Activated CD4-positive, alpha-beta T cell treated with anti-CD3 and anti-CD28 coated beads, Interleukin-2, amount 10 ng/mL, durations not matched to agents 24 days and 14 days (primary cell): Measurements from ENCODE around the gene KIAA0513. TPM values are rescaled to one million over a fixed set of nuclear protein-coding genes. Genes with fewer than 3 reads are reported as not detected.
A peak's percentile ranks its signal among the peaks of the same experiment; 100 is the strongest.
"Not testable (repeated sequence)": the region's sequence is repeated elsewhere in the genome, so short reads cannot be mapped to it uniquely, and the experiment has no call there.

Experiments
- DNase-seq: peaks from one replicate; pipeline ENCODE4 v3.0.0; 2022
- H3K27ac Mint-ChIP-seq: one replicate; pipeline ENCODE4 v1.8.0; 2022; ENCODE audit warnings: mild to moderate bottlenecking, mixed read lengths
- H3K27me3 Mint-ChIP-seq: one replicate; pipeline ENCODE4 v1.8.0; 2022; ENCODE audit warnings: mixed read lengths
- H3K36me3 Mint-ChIP-seq: one replicate; pipeline ENCODE4 v1.8.0; 2022; ENCODE audit warnings: low read depth, mild to moderate bottlenecking, mixed read lengths
- H3K4me1 Mint-ChIP-seq: one replicate; pipeline ENCODE4 v1.8.0; 2021; ENCODE audit warnings: mixed read lengths
- H3K4me3 Mint-ChIP-seq: one replicate; pipeline ENCODE4 v1.8.0; 2022; ENCODE audit warnings: mild to moderate bottlenecking, moderate library complexity, mixed read lengths
- H3K9me3 Mint-ChIP-seq: one replicate; pipeline ENCODE4 v1.8.0; 2021; ENCODE audit warnings: mixed read lengths
- intact Hi-C: fragments of 100-400 bp; cut with micrococcal nuclease; formaldehyde crosslinking; loops from one replicate; pipeline ENCODE4 v1.15.1; 2023
- total RNA-seq: library from RNA; stranded (reverse); gene quantifications from 2 replicates; pipeline ENCODE4 v1.2.3, GENCODE V29; 2022

Gene KIAA0513
- total RNA-seq, 1 donor from 2014 or later, result 12.1 TPM

DNA sequence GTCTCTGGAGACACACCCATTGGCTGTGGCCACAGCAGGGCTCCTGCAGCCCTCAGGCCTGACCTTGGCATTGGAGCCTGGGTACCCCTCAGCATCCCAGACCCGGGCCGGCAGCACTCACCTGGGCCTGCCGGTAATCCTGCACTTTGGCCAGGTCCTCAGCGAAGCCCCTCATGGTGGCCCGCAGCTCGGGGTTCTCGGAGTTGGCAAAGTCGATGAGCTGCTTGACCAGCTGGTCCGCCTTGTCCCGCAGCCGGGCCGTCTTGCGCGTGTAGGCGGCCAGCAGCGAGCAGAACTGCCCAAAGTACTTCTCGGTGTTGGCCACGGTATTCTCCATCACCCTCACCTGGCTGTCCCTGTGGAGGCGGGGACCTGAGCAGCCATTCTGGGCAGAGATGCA is 82.5 kb downstream of the KIAA0513 start:
- DNase-seq, result no peak
- H3K9me3 Mint-ChIP-seq, result no peaks in the 10 kb centered on the region
- H3K27me3 Mint-ChIP-seq, result no peaks in the 10 kb centered on the region
- no peak overlapping the region for H3K27ac Mint-ChIP-seq
- H3K4me1 Mint-ChIP-seq, result peaks cover 5% of the 10 kb centered on the region
- no peak overlapping the region for H3K4me3 Mint-ChIP-seq
- no peaks in the 10 kb centered on the region for H3K36me3 Mint-ChIP-seq
- intact Hi-C loops, result loop anchor here (10.0 kb wide), 1 partner anchor 135 kb away; no protein-coding TSS in a partner anchor

DNA sequence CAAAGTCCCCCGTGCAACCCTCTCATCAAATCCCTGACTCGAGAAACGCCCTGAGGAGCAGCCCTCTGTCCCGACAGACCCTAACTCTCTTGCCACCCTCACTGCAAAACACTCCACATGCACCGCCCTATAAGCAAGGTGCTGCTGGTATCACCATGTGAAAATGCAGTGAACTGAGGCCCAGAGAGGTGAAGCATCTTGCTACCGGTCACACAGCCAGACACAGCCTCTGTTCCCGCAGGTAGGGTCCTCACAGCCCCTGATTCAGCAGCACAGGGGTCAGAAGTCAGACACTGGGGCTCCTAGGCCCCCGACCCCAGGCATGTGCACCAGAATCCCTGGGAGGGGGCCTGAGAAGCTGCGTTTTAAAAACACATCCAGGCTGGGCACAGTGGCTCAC is 83.6 kb downstream of the KIAA0513 start:
- no peak for DNase-seq
- intact Hi-C loops, result loop anchor here (10.0 kb wide), 1 partner anchor 134 kb away; no protein-coding TSS in a partner anchor
- peaks cover 6% of the 10 kb centered on the region for H3K4me1 Mint-ChIP-seq
- no peak overlapping the region for H3K27ac Mint-ChIP-seq
- H3K27me3 Mint-ChIP-seq, result no peaks in the 10 kb centered on the region
- H3K36me3 Mint-ChIP-seq, result no peaks in the 10 kb centered on the region
- no peak overlapping the region for H3K4me3 Mint-ChIP-seq
- H3K9me3 Mint-ChIP-seq, result no peaks in the 10 kb centered on the region

DNA sequence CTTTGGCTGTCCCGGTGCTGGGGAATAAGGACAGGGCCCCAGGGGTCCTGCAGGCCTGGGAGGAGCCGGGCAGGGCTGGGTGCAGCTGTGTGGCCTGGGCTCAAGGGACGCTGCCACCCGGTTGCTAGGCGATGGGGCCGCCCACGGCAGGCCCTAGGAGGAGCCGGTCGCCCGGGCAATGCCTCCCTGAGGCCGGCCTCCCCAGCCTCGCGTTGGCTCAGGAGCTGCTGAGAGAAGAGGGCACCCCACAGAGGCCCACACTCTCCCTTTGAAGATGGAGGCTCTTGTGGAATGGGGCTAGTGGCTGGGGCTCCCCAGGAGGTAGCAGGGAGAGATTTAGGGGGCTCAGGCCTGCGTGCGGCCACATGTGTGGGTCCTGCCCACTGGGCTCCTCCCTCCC is 84.8 kb downstream of the KIAA0513 start, which contains the start of gene CIBAR2:
CIBAR2 (minus strand) TSS at position 109 of the 400 bp plus-strand sequence. CDS start 120 bp downstream, outside the sequence.
- H3K27ac Mint-ChIP-seq, result no peak within 1 kb of the TSS
- DNase-seq, result no peak
- H3K27me3 Mint-ChIP-seq, result no peaks in the 10 kb centered on the region
- intact Hi-C loops, result loop anchor here (10.0 kb wide), 1 partner anchor 132 kb away; no protein-coding TSS in a partner anchor
- H3K36me3 Mint-ChIP-seq, result no peaks in the 10 kb centered on the region
- peaks cover 6% of the 10 kb centered on the region for H3K4me1 Mint-ChIP-seq
- no peaks in the 10 kb centered on the region for H3K9me3 Mint-ChIP-seq
- H3K4me3 Mint-ChIP-seq, result no peak within 1 kb of the TSS

DNA sequence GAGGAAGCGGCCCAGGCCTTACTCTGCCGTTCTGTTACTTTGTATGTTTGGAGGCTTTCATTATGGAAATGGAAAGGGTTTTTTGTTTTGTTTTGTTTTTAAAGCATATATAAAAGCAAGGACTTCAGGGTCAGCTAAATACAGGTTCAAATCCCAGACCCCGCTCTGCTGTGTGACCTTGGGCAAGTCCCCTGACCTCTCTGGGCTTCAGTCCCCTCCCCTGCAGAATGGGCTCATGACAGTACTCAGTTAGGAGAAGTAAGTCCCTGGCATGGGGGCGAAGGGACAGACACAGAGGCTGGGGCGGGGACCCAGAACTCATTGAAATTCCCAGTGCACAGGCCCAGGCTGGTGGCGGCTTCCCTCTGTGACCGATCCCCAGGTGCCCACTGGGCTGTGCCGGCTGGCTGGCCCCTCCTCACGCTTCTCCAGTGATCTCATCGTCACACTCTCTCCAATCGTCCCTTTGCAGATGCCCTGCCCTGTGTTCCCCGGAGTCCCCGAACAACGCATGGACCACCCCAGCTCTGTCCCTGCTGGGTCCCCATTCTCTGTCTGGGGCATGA is 85.7 kb downstream of the KIAA0513 start:
- no peak overlapping the region for H3K27ac Mint-ChIP-seq
- DNase-seq, result no peak
- no peaks in the 10 kb centered on the region for H3K9me3 Mint-ChIP-seq
- no peak overlapping the region for H3K4me3 Mint-ChIP-seq
- intact Hi-C loops, result loop anchor here (10.0 kb wide), 1 partner anchor 132 kb away; no protein-coding TSS in a partner anchor
- no peaks in the 10 kb centered on the region for H3K27me3 Mint-ChIP-seq
- H3K4me1 Mint-ChIP-seq, result peaks cover 6% of the 10 kb centered on the region
- no peaks in the 10 kb centered on the region for H3K36me3 Mint-ChIP-seq

DNA sequence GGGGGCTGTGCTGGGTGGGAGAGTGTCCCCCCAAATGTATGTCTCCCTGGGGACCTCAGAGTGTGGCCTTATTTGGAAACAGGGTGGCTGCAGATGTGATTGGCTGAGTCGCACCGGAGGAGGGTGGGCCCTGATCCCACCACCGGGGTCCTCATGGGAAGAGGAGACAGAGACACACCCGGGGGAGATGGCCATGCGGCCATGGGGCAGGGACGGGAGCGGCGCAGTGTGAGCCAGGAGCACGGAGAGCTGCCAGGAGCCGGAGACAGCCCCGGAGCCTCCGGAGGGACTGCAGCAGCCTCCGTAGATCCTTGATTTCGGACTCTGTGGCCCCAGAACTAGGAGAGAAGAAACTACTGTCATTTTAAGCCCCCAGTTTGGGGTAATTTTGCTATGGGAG is 86.3 kb downstream of the KIAA0513 start:
- Mint-ChIP-seq H3K4me1 (peaks cover 6% of the 10 kb centered on the region), H3K27me3 (no peaks in the 10 kb centered on the region), H3K4me3 (no peak overlapping the region), H3K36me3 (no peaks in the 10 kb centered on the region), H3K27ac (no peak overlapping the region), H3K9me3 (no peaks in the 10 kb centered on the region)
- DNase-seq, result no peak
- intact Hi-C loops, result loop anchor here (10.0 kb wide), 1 partner anchor 131 kb away; no protein-coding TSS in a partner anchor

DNA sequence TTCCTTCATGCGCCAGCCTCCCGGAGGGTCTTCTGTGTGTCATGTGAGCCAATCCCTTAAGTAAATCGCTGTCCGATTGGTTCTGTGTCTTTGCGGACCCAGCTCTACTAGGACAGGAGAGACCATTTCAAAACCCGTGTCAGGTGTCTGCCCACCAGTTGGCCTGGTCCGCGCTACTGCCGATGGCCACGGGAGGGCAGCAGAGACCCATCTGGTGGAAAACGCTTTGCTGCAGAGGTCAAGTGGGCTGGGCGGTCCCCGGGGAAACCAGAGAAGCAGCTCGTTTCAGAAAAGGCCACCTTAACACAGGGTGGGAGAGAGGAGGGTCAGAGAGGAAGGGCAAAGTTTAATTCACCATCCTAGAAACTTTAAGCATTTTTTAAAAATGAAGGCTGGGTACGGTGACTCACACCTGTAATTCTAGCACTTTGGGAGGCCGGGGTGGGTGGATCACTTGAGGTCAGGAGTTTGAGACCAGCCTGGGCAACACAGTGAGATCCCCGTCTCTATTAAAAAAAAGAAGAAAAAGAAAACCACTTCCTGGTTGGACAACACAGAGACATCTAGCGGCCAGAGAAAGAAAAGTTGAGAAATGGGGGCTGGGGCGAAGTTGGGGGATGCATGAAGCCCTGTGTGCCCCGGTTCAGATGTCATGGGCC is 87.4 kb downstream of the KIAA0513 start:
- intact Hi-C loops, result loop anchor here (10.0 kb wide), 1 partner anchor 130 kb away; no protein-coding TSS in a partner anchor
- H3K36me3 Mint-ChIP-seq, result no peaks in the 10 kb centered on the region
- H3K4me3 Mint-ChIP-seq, result peak overlapping the region; percentile 74
- peak; percentile 95 for DNase-seq
- peak overlapping the region; percentile 87 for H3K27ac Mint-ChIP-seq
- no peaks in the 10 kb centered on the region for H3K9me3 Mint-ChIP-seq
- H3K27me3 Mint-ChIP-seq, result no peaks in the 10 kb centered on the region
- H3K4me1 Mint-ChIP-seq, result peaks cover 6% of the 10 kb centered on the region

DNA sequence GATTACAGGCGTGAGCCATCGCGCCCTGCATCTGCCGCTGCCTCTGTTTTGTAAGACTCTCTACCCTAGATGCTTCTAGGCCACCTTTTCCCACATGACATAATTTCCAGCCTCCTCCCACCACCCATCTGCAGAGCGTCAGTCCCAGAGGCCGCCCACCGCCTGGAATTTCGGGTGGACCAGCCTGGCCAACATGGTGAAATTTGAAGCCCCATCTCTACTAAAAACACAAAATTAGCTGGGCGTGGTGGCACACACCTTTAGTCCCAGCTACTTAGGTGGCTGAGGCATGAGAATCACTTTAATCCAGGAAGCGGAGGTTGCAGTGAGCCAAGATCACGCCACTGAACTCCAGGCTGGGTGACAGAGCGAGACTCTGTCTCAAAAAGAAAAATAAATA is 89.8 kb downstream of the KIAA0513 start:
- H3K27ac Mint-ChIP-seq, result no peak overlapping the region
- intact Hi-C loops, result loop anchor here (10.0 kb wide), 1 partner anchor 127 kb away; no protein-coding TSS in a partner anchor
- H3K36me3 Mint-ChIP-seq, result no peaks in the 10 kb centered on the region
- no peaks in the 10 kb centered on the region for H3K27me3 Mint-ChIP-seq
- no peak overlapping the region for H3K4me3 Mint-ChIP-seq
- no peak for DNase-seq
- no peaks in the 10 kb centered on the region for H3K9me3 Mint-ChIP-seq
- peaks cover 6% of the 10 kb centered on the region for H3K4me1 Mint-ChIP-seq

DNA sequence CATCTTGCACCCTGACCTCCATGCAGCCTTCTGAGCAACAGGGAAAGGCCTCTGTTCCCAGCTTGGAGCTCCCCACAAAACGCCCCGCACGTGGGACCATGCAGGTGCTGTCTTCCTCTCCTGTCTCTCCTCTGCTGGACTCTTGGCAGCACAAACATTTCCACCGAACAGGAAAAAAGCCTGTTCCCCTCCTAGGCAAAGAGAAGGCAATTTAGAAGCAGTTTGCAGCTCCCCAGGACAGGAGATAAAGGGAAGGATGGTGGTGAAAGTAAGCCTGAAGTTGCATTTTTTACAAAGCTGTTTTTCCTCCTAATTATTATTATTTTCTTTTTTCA is 92.4 kb downstream of the KIAA0513 start:
- no peaks in the 10 kb centered on the region for H3K9me3 Mint-ChIP-seq
- no peaks in the 10 kb centered on the region for H3K36me3 Mint-ChIP-seq
- no peak overlapping the region for H3K4me3 Mint-ChIP-seq
- DNase-seq, result no peak
- no peak overlapping the region for H3K27ac Mint-ChIP-seq
- intact Hi-C loops, result no loop called here
- H3K27me3 Mint-ChIP-seq, result no peaks in the 10 kb centered on the region
- H3K4me1 Mint-ChIP-seq, result peaks cover 3% of the 10 kb centered on the region

DNA sequence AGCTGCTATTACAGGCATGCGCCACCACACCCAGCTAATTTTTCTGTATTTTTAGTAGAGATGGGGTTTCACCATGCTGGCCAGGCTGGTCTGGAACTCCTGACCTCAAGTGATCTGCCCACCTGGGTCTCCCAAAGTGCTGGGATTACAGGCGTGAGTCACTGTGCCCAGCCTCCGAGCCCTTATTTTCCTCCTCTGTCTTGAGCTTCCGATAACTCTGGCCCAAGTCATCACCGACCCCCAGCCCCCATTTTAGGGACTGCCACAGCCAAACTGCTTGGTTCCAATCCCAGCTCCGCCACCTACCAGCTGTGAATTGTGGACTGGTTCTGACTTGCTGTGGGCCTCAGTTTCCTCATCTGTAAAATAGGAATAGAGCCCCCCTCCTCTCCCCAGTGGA is 95.8 kb downstream of the KIAA0513 start:
- H3K27me3 Mint-ChIP-seq, H3K9me3 Mint-ChIP-seq, H3K27ac Mint-ChIP-seq, H3K4me3 Mint-ChIP-seq, H3K4me1 Mint-ChIP-seq, H3K36me3 Mint-ChIP-seq, intact Hi-C loops, DNase-seq: not testable (repeated sequence)

DNA sequence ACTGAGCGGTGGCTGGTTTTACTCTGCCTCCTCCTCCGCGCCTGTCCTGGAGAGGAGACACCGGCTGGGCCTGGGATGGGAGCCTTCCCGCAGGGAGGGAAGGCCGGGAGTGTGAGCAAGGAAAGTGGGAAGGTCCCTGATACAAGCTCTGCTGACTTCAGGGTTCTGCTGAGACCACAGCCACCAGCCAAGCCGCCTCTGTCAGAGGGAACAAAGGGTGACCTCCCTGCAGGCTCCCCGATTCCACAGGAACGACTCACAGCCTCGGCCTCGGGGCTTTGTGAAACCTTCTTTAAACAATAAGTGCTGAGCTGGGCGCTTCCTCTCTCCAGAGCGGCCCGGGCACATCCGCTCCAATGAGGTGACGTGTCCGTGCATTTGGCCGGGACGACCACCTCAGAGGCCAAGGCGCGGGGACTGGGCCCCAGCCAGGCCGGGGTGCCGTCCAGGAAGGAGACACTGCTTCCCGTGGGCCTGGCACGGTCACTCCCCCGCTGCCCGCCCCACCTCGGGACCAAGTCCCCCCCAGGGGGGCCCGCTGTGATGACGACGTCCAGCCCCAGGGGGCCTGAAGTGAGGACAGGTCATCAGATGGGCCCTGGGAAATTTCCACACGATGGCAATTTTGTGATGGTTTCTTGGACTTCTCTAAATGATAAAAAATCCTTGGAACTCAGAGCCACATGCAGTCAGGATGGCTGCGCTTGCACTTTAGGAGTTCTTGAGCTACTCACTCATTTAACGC is 96.5 kb downstream of the KIAA0513 start:
- intact Hi-C loops, result no loop called here
- no peaks in the 10 kb centered on the region for H3K36me3 Mint-ChIP-seq
- no peak for DNase-seq
- no peak overlapping the region for H3K4me3 Mint-ChIP-seq
- H3K27ac Mint-ChIP-seq, result no peak overlapping the region
- H3K4me1 Mint-ChIP-seq, result peaks cover 9% of the 10 kb centered on the region
- no peaks in the 10 kb centered on the region for H3K9me3 Mint-ChIP-seq
- H3K27me3 Mint-ChIP-seq, result no peaks in the 10 kb centered on the region

DNA sequence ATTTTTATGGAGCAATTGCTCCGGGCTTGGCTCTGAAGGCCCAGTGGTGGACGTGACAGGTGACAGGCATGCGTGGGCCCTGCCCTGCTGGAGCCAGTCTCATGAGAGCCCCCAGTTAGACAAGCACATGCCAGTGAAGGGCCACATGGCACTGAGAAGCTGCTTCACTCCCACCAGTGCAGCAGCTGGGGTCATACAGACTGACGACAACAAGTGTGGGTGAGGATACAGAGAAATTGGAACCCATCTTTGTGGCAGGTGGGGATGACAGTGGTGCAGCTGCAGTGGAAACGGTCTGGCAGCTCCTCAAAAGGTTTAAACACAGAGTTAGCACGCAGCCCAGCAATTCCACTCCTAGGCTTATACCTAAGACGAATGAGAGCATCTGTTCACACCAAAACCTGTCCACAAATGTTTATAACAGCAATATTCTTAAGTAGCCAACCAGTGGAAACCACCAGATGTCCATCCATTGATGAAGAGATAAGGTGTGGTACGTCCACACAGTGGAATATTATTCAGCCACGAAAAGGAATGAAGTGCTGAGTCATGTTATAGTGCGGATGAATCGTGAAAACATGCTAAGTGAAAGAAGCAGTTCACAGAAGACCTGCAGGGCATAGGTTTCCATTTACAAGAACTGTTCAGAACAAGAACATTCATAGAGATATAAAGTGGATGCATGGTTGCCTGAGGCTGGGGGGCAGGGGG is 97.2 kb downstream of the KIAA0513 start:
- Mint-ChIP-seq H3K4me3 (no peak overlapping the region), H3K27ac (peak overlapping the region; percentile 15), H3K27me3 (no peaks in the 10 kb centered on the region), H3K4me1 (peaks cover 9% of the 10 kb centered on the region), H3K9me3 (no peaks in the 10 kb centered on the region), H3K36me3 (no peaks in the 10 kb centered on the region)
- DNase-seq, result no peak
- intact Hi-C loops, result no loop called here

DNA sequence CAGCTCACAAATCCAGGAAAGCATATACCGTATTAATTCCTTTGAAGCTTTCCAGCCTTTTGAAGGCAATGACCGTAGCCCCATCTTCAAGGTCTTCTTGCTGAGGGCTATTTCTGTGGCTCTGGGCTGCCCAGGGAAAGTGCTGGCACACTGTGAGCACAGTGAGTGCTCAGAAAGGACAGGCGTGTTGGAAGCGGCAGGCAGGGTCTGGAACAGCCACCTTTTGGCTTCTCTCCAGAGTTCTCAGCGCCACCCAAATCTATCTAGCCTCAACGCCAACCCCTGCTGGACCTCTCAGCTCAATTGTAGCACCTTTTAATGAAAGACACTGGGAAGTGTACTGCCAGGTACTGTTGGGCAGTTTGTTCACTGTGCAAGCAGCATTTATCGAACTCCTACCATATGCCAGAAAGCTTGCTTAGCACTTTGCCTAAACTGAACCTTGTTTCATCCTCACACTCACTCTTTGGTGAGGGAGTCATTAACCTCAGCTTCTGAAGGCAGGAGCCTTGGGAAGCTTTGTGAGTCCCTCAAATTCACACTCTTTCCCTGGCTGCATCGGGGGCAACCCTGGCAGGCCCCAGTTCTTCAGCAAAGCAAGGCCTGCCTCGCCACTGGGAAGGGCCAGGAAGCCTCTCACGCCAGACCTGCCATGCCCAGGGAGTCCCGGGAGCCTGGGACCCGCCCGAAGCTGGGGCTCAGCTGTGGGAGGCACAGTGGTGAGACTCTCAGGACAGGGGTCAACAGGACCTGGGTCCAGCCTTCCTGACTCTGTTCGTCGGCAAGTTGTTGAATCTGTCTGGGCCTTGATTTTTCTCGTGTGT is 98.2 kb downstream of the KIAA0513 start:
- Mint-ChIP-seq H3K9me3 (no peaks in the 10 kb centered on the region), H3K36me3 (no peaks in the 10 kb centered on the region), H3K27me3 (peaks cover 3% of the 10 kb centered on the region), H3K4me1 (peaks cover 9% of the 10 kb centered on the region), H3K4me3 (no peak overlapping the region), H3K27ac (no peak overlapping the region)
- no peak for DNase-seq
- intact Hi-C loops, result no loop called here

DNA sequence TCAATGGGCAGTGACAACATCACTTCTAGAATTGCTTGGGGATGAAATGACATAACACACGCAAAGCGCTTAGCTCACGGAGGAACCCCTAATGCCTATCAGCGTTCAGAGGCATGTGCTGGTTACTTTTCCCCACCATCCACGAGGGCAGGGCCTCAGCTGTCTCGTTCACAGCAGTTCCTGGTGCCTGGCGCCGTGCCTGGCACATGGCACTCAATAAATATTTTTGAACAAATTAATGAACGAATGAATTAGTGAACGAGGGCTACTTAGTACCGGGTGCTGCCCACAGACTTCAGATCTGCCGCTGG is 98.8 kb downstream of the KIAA0513 start:
- DNase-seq, result no peak
- H3K27ac Mint-ChIP-seq, result no peak overlapping the region
- peaks cover 9% of the 10 kb centered on the region for H3K4me1 Mint-ChIP-seq
- H3K36me3 Mint-ChIP-seq, result no peaks in the 10 kb centered on the region
- no peak overlapping the region for H3K4me3 Mint-ChIP-seq
- intact Hi-C loops, result no loop called here
- no peaks in the 10 kb centered on the region for H3K9me3 Mint-ChIP-seq
- peaks cover 3% of the 10 kb centered on the region for H3K27me3 Mint-ChIP-seq
